ENCODE measurements around the gene FGF18.

GRCh38 chr5:171482434-171482730 lies 62.9 kb downstream of the FGF18 start:
- no peak for TF ChIP-seq CTCF (IDR thresholded peaks at IDR 0.05)
- no peak for TF ChIP-seq POLR2A (IDR thresholded peaks at IDR 0.05)
- no peak for TF ChIP-seq POLR2AphosphoS5 (IDR thresholded peaks at IDR 0.05)
